Trophoblast cell (in vitro differentiated cells and primary cell): ENCODE measurements around the gene GPR171.

Source experiments
- DNase-seq, 2 donors: peaks; one replicate each; pipeline ENCODE4 v3.0.0-alpha.2; 2016
- H2AFZ ChIP-seq: 2 replicates; pipeline ENCODE4 v1.6.1; 2013; ENCODE audit warnings: low read length, moderate library complexity, mild to moderate bottlenecking; ENCODE audit not compliant: insufficient read depth, poor library complexity
- H2AK5ac ChIP-seq: 2 replicates; pipeline ENCODE4 v1.6.1; 2013; ENCODE audit warnings: mild to moderate bottlenecking, low read length
- H2BK120ac ChIP-seq: 2 replicates; pipeline ENCODE4 v1.6.1; 2013; ENCODE audit warnings: low read length, mild to moderate bottlenecking, moderate library complexity; ENCODE audit not compliant: insufficient read depth, poor library complexity
- H2BK12ac ChIP-seq: 2 replicates; pipeline ENCODE4 v1.6.1; 2013; ENCODE audit warnings: mild to moderate bottlenecking, low read length, moderate library complexity
- H2BK5ac ChIP-seq: 2 replicates; pipeline ENCODE4 v1.6.1; 2013; ENCODE audit warnings: low read length, low read depth, moderate library complexity, mild to moderate bottlenecking; ENCODE audit not compliant: poor library complexity
- H3K14ac ChIP-seq: 2 replicates; pipeline ENCODE4 v1.6.1; 2013; ENCODE audit warnings: mild to moderate bottlenecking, low read length
- H3K18ac ChIP-seq: 2 replicates; pipeline ENCODE4 v1.6.1; 2013; ENCODE audit warnings: mild to moderate bottlenecking, low read length
- H3K23ac ChIP-seq: 2 replicates; pipeline ENCODE4 v1.6.1; 2013; ENCODE audit warnings: low read length
- H3K27ac ChIP-seq: 2 replicates; pipeline ENCODE4 v1.5.1; 2013; ENCODE audit warnings: low read depth, mild to moderate bottlenecking, inconsistent platforms, low read length, moderate library complexity
- H3K27me3 ChIP-seq: 2 replicates; pipeline ENCODE4 v1.6.1; 2013; ENCODE audit warnings: inconsistent platforms, mild to moderate bottlenecking, low read length, moderate library complexity; ENCODE audit not compliant: insufficient read depth
- H3K36me3 ChIP-seq, 2 experiments: 1 replicate in 1 of 2; 2 replicates in 1 of 2; pipeline ENCODE4 v1.6.1; 2013; ENCODE audit warnings: low read length in 2 of 2, mild to moderate bottlenecking in 2 of 2, moderate library complexity in 1 of 2; ENCODE audit not compliant: insufficient read depth in 2 of 2, control insufficient read depth in 1 of 2
- H3K4ac ChIP-seq: 2 replicates; pipeline ENCODE4 v1.6.1; 2013; ENCODE audit warnings: low read depth, mild to moderate bottlenecking, low read length, moderate library complexity
- H3K4me1 ChIP-seq, 2 experiments: 1 replicate in 1 of 2; 2 replicates in 1 of 2; pipeline ENCODE4 v1.6.1; 2013; ENCODE audit warnings: low read length in 2 of 2, mild to moderate bottlenecking in 2 of 2, moderate library complexity in 1 of 2; ENCODE audit not compliant: insufficient read depth in 2 of 2, control insufficient read depth in 1 of 2
- H3K4me2 ChIP-seq: 2 replicates; pipeline ENCODE4 v1.6.1; 2013; ENCODE audit warnings: inconsistent platforms, mild to moderate bottlenecking, low read length, moderate library complexity
- H3K4me3 ChIP-seq: 2 replicates; pipeline ENCODE4 v1.5.1; 2013; ENCODE audit warnings: mild to moderate bottlenecking, low read depth, low read length, inconsistent platforms
- H3K79me1 ChIP-seq: one replicate; pipeline ENCODE4 v1.6.1; 2013; ENCODE audit warnings: low read length
- H3K79me2 ChIP-seq: 2 replicates; pipeline ENCODE4 v1.6.1; 2013; ENCODE audit warnings: low read length, mild to moderate bottlenecking; ENCODE audit not compliant: control insufficient read depth, insufficient read depth, poor library complexity
- H3K9ac ChIP-seq: 2 replicates; pipeline ENCODE4 v1.6.1; 2013; ENCODE audit warnings: mild to moderate bottlenecking, low read length
- H3K9me3 ChIP-seq: 2 replicates; pipeline ENCODE4 v1.6.1; 2013; ENCODE audit warnings: low read depth, mild to moderate bottlenecking, control low read depth, inconsistent platforms, low read length; ENCODE audit not compliant: insufficient read depth
- H4K12ac ChIP-seq: 2 replicates; pipeline ENCODE4 v1.6.1; 2013; ENCODE audit warnings: low read depth, mild to moderate bottlenecking, low read length, moderate library complexity
- H4K8ac ChIP-seq: 2 replicates; pipeline ENCODE4 v1.6.1; 2013; ENCODE audit warnings: low read depth, mild to moderate bottlenecking, low read length, moderate library complexity
- H4K91ac ChIP-seq: one replicate; pipeline ENCODE4 v1.6.1; 2013; ENCODE audit warnings: low read depth, mild to moderate bottlenecking, low read length, moderate library complexity
- WGBS: extraction: QIAGEN DNeasy Blood & Tissue Kit; methylation state at CpG from one replicate; pipeline ENCODE4 v1.1.7; 2013; ENCODE audit warnings: missing lambda C conversion rate; ENCODE audit not compliant: insufficient read length, insufficient coverage; ENCODE audit errors: extremely low coverage; 5-methylcytosine and 5-hydroxymethylcytosine counted together

The GPR171 gene

DNA sequence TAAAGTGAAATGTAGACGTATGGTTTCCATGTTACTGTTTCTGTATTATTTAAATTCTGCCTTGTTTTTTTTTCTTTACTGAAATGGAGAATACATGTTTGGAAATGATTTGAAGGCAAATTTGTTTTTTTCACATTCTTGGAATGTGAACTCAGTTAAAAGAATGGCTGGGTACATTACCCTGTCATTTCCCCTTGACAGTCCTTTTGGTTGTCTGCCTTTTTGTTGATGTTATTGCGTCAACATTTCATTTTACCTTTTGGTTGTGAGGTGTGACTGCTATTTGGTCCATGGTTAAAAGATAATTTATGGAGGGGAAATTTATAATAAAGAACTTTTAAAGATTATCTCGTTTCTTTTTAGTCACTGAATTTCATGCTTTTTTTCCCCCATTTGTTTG, 3.2 kb upstream of the GPR171 start:
- H2AFZ ChIP-seq, result no peak overlapping the region
- no peak overlapping the region for H3K27ac ChIP-seq
- no peak overlapping the region for H3K23ac ChIP-seq
- no peak overlapping the region for H3K4me3 ChIP-seq
- H2BK5ac ChIP-seq, result no peak overlapping the region
- no peak overlapping the region for H3K4ac ChIP-seq
- no peak overlapping the region for H2AK5ac ChIP-seq
- H4K8ac ChIP-seq, result no peak overlapping the region
- no peak overlapping the region for H2BK120ac ChIP-seq
- H3K18ac ChIP-seq, result no peak overlapping the region
- H3K79me2 ChIP-seq, result no peaks in the 10 kb centered on the region
- no peaks in the 10 kb centered on the region for H3K9me3 ChIP-seq
- DNase-seq, result no peak
- no peaks in the 10 kb centered on the region for H3K27me3 ChIP-seq
- H3K14ac ChIP-seq, result no peak overlapping the region
- WGBS, result no CpG with 5 or more reads among the region's 3 CpGs
- H4K12ac ChIP-seq, result no peak overlapping the region
- no peaks in the 10 kb centered on the region for H3K4me1 ChIP-seq
- H3K9ac ChIP-seq, result no peak overlapping the region
- H3K4me2 ChIP-seq, result no peak overlapping the region
- no peak overlapping the region for H2BK12ac ChIP-seq
- peaks cover 0 to 2% of the 10 kb centered on the region in 2 experiments for H3K36me3 ChIP-seq
- H3K79me1 ChIP-seq, result peaks cover 10% of the 10 kb centered on the region
- H4K91ac ChIP-seq, result no peak overlapping the region

DNA sequence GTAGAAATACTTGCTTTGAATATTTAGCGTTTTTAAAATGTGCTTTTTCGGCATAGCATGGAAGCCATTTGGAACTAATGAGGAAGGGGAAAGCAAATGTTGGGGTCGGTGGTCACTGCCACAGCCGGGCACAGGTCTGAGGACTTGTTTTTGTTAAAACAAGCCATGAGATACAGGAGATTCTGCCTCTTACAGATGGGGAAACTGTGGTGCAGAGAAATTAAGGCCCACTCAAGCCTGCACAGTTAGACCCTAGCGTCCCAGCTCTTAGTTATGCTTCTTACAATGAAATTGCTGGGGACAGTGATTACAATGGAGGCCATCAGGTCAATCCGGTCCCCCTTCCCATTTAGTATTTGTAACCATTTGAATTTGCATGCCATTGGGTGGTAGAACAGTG, 2.5 kb upstream of the GPR171 start:
- peaks cover 0 to 2% of the 10 kb centered on the region in 2 experiments for H3K36me3 ChIP-seq
- H3K14ac ChIP-seq, result no peak overlapping the region
- no peak overlapping the region for H3K4me3 ChIP-seq
- H3K79me2 ChIP-seq, result no peaks in the 10 kb centered on the region
- no peak overlapping the region for H3K4ac ChIP-seq
- H3K18ac ChIP-seq, result peak overlapping the region; percentile 40
- H4K12ac ChIP-seq, result no peak overlapping the region
- H3K27ac ChIP-seq, result no peak overlapping the region
- no peak overlapping the region for H3K9ac ChIP-seq
- H4K91ac ChIP-seq, result no peak overlapping the region
- no peak overlapping the region for H4K8ac ChIP-seq
- H3K4me2 ChIP-seq, result no peak overlapping the region
- WGBS, result no CpG with 5 or more reads among the region's 6 CpGs
- DNase-seq, result no peak
- no peak overlapping the region for H2BK5ac ChIP-seq
- H3K79me1 ChIP-seq, result peaks cover 10% of the 10 kb centered on the region
- no peaks in the 10 kb centered on the region for H3K27me3 ChIP-seq
- H2AK5ac ChIP-seq, result no peak overlapping the region
- no peak overlapping the region for H2AFZ ChIP-seq
- no peaks in the 10 kb centered on the region for H3K4me1 ChIP-seq
- no peak overlapping the region for H2BK12ac ChIP-seq
- no peaks in the 10 kb centered on the region for H3K9me3 ChIP-seq
- H3K23ac ChIP-seq, result no peak overlapping the region
- H2BK120ac ChIP-seq, result no peak overlapping the region

- Histone ChIP-seq H3K4me2 (no peak overlapping the region), H3K79me2 (no peaks in the 10 kb centered on the region), H4K91ac (no peak overlapping the region), H3K36me3 (no peaks in the 10 kb centered on the region), H3K4me3 (no peak overlapping the region), H3K4me1 (no peaks in the 10 kb centered on the region), H3K27me3 (no peaks in the 10 kb centered on the region), H3K18ac (no peak overlapping the region), H2BK5ac (no peak overlapping the region), H4K8ac (no peak overlapping the region), H2BK120ac (no peak overlapping the region), H3K27ac (no peak overlapping the region), H3K9ac (no peak overlapping the region), H3K14ac (no peak overlapping the region), H2BK12ac (no peak overlapping the region), H3K9me3 (no peaks in the 10 kb centered on the region), H4K12ac (no peak overlapping the region), H3K79me1 (peaks cover 7% of the 10 kb centered on the region), H2AFZ (no peak overlapping the region), H2AK5ac (no peak overlapping the region), H3K4ac (no peak overlapping the region), H3K23ac (no peak overlapping the region)
- no peak for DNase-seq
- WGBS, result no CpG with 5 or more reads among the region's 3 CpGs
Measured at GRCh38 chr3:151204530-151205402, 1.8 kb upstream of the GPR171 start.

- H4K91ac ChIP-seq, result no peak overlapping the region
- H3K79me1 ChIP-seq, result peaks cover 6% of the 10 kb centered on the region
- H4K12ac ChIP-seq, result no peak overlapping the region
Measured at GRCh38 chr3:151201051-151201730, 1.8 kb downstream of the GPR171 start.

More at GRCh38 chr3:151201051-151201730, 1.8 kb downstream of the GPR171 start:
- Histone ChIP-seq H2BK120ac (no peak overlapping the region), H3K4me1 (peaks cover 3% of the 10 kb centered on the region in 2 experiments), H3K4me3 (no peak overlapping the region), H2AFZ (no peak overlapping the region), H2BK5ac (peak overlapping the region; percentile 63), H4K8ac (no peak overlapping the region), H3K27ac (no peak overlapping the region), H3K27me3 (no peaks in the 10 kb centered on the region), H3K4ac (no peak overlapping the region), H3K18ac (no peak overlapping the region), H3K79me2 (no peaks in the 10 kb centered on the region), H3K23ac (no peak overlapping the region), H3K9ac (no peak overlapping the region), H2AK5ac (no peak overlapping the region), H3K9me3 (no peaks in the 10 kb centered on the region), H3K4me2 (no peak overlapping the region), H2BK12ac (no peak overlapping the region), H3K36me3 (peaks cover 2% of the 10 kb centered on the region in 2 experiments), H3K14ac (no peak overlapping the region)
- WGBS, result 100% methylated on average over 1 of the region's 7 CpGs
- DNase-seq, result no peak
